Activated naive CD4-positive, alpha-beta T cell treated with anti-CD3 and anti-CD28 coated beads, Interleukin-2, amount 10 ng/mL, durations not matched to agents 7 days and 5 days (primary cell): ENCODE results near the gene ONECUT3.

Source experiments
- CTCF ChIA-PET: fragments of 350-600 bp; sonication (Branson Sonifier 250); formaldehyde crosslinking; loops from one replicate; lab custom pipeline; 2021; ENCODE audit warnings: antibody characterized with exemption; lab: Charles Lee
- DNase-seq: peaks from one replicate; pipeline ENCODE4 v3.0.0-alpha.2; 2020
- H3K27ac Mint-ChIP-seq: one replicate; pipeline ENCODE4 v1.8.0; 2021; ENCODE audit warnings: mild to moderate bottlenecking, moderate library complexity, mixed read lengths
- H3K27me3 Mint-ChIP-seq: one replicate; pipeline ENCODE4 v1.8.0; 2021; ENCODE audit warnings: mild to moderate bottlenecking, mixed read lengths
- H3K36me3 Mint-ChIP-seq: one replicate; pipeline ENCODE4 v1.8.0; 2021; ENCODE audit warnings: mixed read lengths
- H3K4me1 Mint-ChIP-seq: one replicate; pipeline ENCODE4 v1.8.0; 2021; ENCODE audit warnings: mixed read lengths
- H3K4me3 Mint-ChIP-seq: one replicate; pipeline ENCODE4 v1.8.0; 2021; ENCODE audit warnings: mild to moderate bottlenecking, moderate library complexity, mixed read lengths
- H3K9me3 Mint-ChIP-seq: one replicate; pipeline ENCODE4 v1.8.0; 2021; ENCODE audit warnings: mixed read lengths

Gene ONECUT3

DNA sequence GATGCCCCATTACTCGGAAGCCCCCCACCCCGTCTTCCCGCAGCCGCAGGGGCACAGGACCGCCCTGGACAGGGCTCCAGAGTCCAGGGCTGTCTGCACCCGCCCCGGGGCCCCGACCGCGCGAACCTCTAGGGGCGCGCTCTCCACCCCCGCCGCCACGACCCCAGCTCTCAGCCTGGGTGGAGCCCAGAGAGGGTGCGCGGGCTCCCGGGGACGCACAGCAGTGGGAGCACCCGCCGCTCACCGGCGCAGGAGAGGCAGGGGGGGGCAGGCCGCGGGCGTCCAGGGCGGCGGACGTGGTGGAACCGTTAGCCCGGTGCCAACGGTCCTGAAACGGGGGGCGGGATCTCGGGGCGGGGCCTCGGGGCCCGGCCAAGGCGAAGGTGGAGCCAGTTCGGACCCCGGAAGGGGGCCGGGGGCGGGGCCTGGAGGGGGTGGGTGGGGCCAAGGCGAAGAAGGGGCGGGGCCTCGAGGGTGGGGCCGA lies 58.7 kb downstream of the ONECUT3 start, which contains the start of gene ATP8B3:
Gene ATP8B3 (minus strand): TSS at position 335 of the 484 bp plus-strand sequence. CDS start 540 bp downstream, outside the sequence.
- no peak for DNase-seq
- Mint-ChIP-seq H3K9me3 (no peaks in the 10 kb centered on the region), H3K27ac (peak within 1 kb of the TSS; percentile 98), H3K36me3 (peaks cover 7% of the 10 kb centered on the region), H3K27me3 (peaks cover 5% of the 10 kb centered on the region), H3K4me1 (peaks cover 27% of the 10 kb centered on the region), H3K4me3 (peak within 1 kb of the TSS; percentile 91)
- CTCF ChIA-PET = interaction anchor here (0.7 to 1.1 kb wide), 2 partner anchors 30 to 31 kb away, joined by 3 to 4 read pairs; no protein-coding TSS in a partner anchor

DNA sequence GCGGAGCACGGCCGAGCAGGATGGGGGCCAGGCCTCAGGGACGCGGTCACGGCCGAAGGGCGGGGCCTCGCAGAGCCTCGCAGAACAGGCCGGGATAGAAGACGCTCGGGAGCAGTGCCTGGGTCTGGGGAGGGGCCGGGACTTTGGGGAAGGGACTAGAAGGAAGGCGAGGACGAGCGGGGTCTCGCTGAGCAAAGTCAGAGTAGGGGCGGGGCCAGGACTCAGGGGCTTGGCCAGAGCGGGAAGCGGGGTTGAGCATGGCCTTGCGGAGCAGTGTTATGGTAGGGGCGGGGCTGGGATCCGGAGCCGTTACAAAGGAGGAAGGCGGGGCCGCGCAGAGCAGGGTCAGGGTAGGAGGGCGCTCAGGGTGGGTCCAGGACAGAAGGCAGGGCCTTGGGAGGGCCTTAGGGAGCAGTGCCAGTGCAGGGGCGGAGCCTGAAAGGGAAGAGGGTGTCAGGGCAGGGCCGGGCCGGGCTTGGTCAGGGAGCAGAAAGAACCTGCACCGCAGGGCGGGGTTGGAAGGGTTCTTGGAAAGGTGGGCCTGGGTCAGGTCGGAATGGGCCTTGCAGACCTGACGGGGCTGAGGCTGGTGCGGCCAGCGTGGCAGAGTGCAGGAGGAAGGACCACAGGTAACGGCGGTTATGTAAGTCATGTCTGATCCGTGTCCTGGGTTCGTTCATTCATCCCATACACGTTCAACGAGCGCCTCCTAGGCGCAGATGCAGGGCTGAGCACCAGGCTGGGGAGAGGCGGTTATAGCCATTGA lies 59.3 kb downstream of the ONECUT3 start:
- peaks cover 7% of the 10 kb centered on the region for H3K36me3 Mint-ChIP-seq
- CTCF ChIA-PET = no interaction called here
- H3K27me3 Mint-ChIP-seq = peaks cover 5% of the 10 kb centered on the region

DNA sequence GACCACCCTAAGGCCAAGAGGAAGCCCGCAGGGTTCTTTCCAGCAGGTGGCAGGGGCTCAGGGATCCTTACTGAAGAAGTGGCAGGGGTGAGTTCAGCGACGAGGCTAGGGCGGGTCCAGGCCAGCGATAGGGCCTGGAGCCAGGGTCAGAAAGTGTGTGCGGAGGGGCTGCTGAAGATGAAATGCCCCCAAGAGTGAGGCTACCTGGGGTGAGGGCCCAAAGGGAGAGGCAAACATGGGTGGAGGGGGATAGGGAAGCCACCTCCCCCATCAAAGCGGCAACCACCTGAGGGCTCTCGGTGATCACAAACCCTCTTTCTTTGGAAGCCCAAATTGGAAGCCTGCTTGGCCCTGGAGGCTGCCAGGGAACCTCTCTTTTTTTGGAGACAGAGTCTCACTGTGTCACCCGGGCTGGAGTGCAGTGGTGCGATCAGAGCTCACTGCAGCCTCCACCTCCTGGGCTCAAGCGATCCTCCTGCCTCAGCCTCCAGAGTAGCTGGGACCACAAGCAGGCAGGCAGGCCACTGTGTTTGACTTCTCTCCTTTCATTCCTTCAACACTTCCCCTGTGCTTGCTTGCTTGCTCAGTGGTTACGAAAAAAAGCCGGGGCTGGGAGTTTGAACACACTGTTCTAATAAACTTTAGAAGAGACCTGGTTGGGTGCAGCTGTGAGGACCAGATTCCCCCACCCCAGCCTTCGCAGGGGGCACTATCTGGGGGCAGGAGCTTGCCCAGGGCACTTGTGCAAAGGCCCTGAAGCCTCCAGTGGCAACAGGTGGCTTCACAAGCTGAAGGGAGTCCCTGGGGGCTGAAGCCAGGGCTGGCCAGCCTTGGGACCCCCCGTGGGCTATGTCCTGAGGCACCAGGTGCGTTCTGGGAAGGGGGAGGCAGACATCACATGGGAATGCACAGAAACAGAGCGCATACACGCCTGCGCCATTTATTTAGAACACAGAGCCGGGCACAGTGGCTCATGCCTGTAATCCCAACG lies 60.2 kb downstream of the ONECUT3 start:
- Mint-ChIP-seq H3K27ac (peak overlapping the region; percentile 98), H3K36me3 (peaks cover 9% of the 10 kb centered on the region), H3K4me3 (peak overlapping the region; percentile 91), H3K9me3 (no peaks in the 10 kb centered on the region), H3K4me1 (peaks cover 27% of the 10 kb centered on the region), H3K27me3 (peaks cover 5% of the 10 kb centered on the region)
- CTCF ChIA-PET = interaction anchor here (0.6 to 2.7 kb wide), 5 partner anchors 13 to 143 kb away, joined by 3 to 18 read pairs (median 3); no protein-coding TSS in a partner anchor
- DNase-seq = no peak

More for the DNA sequence above, 59.3 kb downstream of the ONECUT3 start:
- Mint-ChIP-seq H3K4me3 (peak overlapping the region; percentile 91), H3K4me1 (peaks cover 27% of the 10 kb centered on the region), H3K9me3 (no peaks in the 10 kb centered on the region), H3K27ac (peak overlapping the region; percentile 98)
- DNase-seq = peak; percentile 99

DNA sequence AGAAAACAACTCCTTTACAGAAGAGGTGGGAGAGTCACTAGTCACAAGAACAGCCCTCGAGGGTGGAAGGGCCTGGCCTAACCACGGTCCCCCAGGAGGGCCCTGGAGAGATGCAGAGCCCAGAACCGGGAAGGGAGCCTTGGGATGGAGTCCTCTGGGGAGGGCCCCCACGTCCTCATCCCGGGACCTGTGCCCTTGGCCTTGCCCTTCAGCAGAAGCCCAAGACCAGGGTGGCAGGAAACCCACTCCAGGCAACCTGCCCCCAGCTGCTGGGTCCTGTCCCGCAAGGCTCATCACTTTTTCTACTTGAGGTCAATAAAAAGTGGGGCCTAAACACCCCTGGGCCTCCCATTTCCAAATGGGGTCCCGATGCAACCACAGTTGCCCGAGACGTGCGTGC lies 61.1 kb downstream of the ONECUT3 start:
- H3K9me3 Mint-ChIP-seq = no peaks in the 10 kb centered on the region
- CTCF ChIA-PET = interaction anchor here (0.6 to 2.7 kb wide), 5 partner anchors 12 to 144 kb away, joined by 3 to 18 read pairs (median 3); no protein-coding TSS in a partner anchor
- no peak overlapping the region for H3K4me3 Mint-ChIP-seq
- DNase-seq = no peak
- H3K36me3 Mint-ChIP-seq = peaks cover 9% of the 10 kb centered on the region
- H3K27ac Mint-ChIP-seq = peak overlapping the region; percentile 79
- peaks cover 27% of the 10 kb centered on the region for H3K4me1 Mint-ChIP-seq
- peaks cover 5% of the 10 kb centered on the region for H3K27me3 Mint-ChIP-seq

DNA sequence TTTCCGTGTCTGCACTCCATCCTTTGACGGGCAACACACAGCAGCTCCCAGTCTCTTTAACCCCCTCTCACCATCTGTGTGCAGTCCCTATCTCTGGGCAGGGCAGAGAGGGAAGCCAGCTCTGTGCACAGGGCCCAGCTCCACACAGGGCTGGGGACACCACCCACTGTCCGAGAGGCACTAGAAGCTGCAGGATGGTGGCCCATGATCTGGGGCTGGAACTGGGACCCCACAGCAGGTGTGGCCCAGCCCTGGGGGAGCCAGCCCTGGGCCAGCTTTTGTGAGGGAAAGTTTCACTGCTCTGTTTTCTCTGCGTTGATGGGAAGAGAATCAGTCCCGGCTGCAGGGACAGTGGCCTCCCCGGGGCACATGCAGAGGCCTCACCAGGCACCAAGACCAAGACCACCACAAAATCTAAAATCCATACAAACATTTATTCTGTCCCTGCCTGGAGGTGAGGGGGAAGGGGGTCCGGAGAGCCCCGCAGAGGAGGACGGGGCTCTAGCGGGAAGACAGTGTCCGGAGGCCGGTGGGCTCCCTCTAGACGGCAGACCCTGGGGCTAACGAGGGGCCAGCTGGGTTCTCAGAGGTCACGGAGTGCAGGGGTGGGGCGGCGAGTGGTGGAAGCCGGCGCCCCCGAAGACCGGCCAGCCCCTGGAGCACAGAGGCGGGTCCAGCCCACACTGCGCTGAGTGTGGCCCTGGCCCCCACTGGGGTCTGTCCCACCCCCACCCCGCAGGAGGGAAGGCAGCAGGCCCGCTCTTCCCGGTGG lies 61.7 kb downstream of the ONECUT3 start:
- Mint-ChIP-seq H3K27me3 (peaks cover 5% of the 10 kb centered on the region), H3K27ac (peak overlapping the region; percentile 24), H3K9me3 (no peaks in the 10 kb centered on the region), H3K4me1 (peaks cover 27% of the 10 kb centered on the region), H3K36me3 (peaks cover 11% of the 10 kb centered on the region), H3K4me3 (no peak overlapping the region)
- DNase-seq = no peak
- CTCF ChIA-PET = interaction anchor here (1.2 to 2.7 kb wide), 2 partner anchors 12 to 143 kb away, joined by 3 to 18 read pairs; no protein-coding TSS in a partner anchor

DNA sequence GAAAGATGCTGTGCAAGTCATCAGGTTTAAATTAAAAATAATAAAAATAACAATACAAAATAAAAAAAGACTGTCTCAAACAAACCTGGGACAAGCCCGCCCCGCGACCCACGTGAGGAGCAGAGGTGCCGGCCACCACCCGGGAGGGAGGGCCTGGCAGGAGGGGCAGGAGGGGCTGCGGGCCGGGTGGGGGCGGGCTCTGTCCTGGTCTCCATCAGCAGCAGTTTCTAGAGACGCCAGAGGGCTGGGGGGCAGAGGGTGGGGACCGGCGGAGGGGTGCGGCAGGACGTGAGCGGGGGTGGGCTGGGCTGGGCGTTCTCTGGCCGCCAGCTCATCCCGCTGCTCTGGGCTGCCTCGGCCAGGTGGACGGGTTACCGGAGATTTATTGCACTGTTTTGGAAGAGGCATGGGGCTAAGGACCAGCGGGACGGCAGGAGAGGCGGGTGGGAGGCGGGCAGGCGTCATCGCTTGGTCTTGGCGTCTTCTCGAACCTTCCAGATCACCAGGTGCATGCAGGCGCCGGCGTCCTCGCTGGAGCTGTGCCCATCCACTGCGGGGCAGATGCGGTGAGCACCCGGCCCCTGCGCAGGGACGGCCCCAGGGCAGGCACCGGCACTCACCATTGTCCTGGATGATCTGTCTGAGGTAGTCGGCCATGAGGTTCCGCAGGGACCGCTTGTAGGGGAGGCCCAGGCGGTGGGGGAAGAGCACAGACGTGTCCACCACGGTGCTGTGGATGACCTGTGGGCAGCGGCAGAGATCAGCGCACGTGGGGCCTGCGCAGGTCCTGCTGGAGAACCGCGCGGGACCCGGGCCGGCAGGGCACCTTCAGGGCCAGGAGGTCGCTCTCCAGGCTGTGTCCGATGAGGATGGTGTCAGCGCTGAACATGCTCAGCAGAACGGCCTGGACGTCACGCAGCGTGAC lies 62.6 kb downstream of the ONECUT3 start:
- no peak for DNase-seq
- CTCF ChIA-PET = interaction anchor here (2.7 kb wide), 1 partner anchor 11 kb away, joined by 18 read pairs; no protein-coding TSS in a partner anchor
- Mint-ChIP-seq H3K27me3 (peaks cover 5% of the 10 kb centered on the region), H3K9me3 (no peaks in the 10 kb centered on the region), H3K4me3 (no peak overlapping the region), H3K36me3 (peaks cover 17% of the 10 kb centered on the region), H3K27ac (no peak overlapping the region), H3K4me1 (peaks cover 24% of the 10 kb centered on the region)

DNA sequence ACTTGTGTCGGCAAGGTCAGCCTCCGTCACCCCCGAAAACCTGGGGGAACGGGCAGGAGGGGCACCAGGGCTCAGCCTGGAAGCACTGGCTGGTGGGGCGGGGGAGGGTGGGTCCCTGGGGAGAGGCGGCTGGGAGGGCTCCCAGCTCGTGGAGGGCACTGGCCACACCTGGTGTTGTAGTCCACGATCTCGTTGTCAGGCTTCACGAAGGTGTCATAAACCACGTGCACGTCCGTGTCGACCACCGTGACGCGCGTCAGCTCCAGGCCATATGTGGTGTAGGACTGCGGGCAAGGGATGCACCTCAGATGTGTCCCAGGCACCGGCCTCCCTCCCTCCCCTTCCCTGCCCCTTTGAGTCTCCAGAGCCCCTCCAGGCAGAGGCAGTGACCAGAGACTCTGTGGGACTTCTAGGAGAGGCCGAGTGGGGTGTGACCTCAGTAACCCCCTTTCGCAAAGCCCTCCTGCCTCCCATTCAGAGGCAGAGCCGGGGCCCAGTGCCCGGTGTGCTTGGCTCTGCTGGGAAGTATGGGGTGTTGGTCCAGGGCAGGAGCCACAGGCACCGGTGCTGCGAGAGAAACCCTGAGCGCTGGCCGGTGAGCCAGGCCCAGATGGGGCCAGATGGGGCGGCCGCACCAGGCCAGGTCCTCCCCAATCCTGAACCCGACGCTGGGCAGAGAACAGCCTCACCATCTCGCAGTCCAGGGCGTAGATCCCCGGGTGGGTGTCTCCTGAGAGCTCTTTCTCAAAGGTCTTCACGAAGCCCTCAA lies 63.4 kb downstream of the ONECUT3 start:
- Mint-ChIP-seq H3K4me3 (no peak overlapping the region), H3K36me3 (peaks cover 19% of the 10 kb centered on the region), H3K9me3 (no peaks in the 10 kb centered on the region), H3K27ac (no peak overlapping the region), H3K27me3 (no peaks in the 10 kb centered on the region), H3K4me1 (peaks cover 17% of the 10 kb centered on the region)
- no peak for DNase-seq
- CTCF ChIA-PET = no interaction called here

DNA sequence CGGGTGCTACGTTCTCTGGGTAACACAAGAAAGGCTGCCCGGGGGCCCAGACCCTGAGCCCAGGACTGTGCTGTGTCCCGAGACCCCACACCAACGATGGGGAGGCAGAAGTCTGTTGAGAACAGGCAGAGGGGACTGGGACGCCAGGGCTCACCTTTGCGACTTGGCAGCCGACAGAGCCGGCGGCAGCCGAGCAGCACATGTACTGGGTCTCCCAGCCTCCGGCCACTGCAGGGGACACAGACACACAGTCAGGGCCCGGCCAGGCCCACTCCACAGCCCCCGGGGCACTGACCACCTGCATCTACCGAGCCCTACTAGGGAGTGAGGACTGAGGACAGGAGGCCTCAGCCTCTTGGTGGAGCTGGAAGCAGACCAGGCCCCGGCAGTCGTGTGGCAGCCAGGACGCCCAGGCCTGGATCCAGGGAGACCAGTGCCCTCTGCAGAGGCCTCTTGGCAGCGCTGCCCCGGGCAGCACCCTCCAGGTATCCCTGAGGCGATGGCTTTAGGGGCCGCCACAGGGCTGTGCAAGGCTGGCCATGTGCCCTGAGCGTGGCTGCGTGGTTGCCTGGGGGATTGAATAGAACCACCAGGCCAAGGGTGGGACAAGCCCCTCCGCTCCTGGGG lies 64.4 kb downstream of the ONECUT3 start:
- CTCF ChIA-PET = interaction anchor here (2.2 kb wide), 1 partner anchor 20 kb away, joined by 10 read pairs; no protein-coding TSS in a partner anchor
- H3K36me3 Mint-ChIP-seq = peaks cover 25% of the 10 kb centered on the region
- H3K27me3 Mint-ChIP-seq = no peaks in the 10 kb centered on the region
- no peak for DNase-seq
- no peak overlapping the region for H3K4me3 Mint-ChIP-seq
- no peaks in the 10 kb centered on the region for H3K9me3 Mint-ChIP-seq
- H3K4me1 Mint-ChIP-seq = peaks cover 12% of the 10 kb centered on the region
- no peak overlapping the region for H3K27ac Mint-ChIP-seq

DNA sequence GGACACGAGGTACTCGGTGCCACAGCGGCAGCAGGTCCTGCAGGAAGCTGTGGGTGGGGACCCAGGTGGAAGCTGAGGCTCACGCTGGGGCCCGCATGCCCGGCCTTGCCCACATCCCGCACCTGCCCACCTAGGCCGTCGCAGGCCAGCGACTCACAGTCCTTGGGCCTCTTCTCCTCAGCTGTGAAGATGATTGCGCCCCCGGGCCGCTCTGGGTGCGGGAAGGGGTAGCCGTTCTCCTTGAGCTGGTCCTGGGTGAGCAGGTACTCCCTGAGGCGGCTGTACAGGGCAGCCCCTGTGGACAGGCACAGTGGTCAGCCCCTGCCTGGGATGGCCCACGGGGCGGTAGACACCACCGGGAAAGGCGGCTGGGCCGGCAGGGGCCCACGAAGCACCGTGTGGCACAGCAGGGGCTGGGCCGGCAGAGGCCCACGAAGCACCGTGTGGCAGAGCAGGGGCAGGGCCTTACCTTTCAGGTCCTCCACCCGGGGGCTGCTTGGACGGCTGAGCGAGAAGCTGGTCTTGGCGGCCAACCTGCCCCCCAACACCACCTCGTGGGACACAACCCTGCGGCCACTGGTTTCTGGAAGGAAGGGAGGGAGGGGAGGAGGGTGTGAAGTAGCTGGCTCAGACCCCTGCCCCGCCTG lies 65.4 kb downstream of the ONECUT3 start:
- CTCF ChIA-PET = interaction anchor here (2.2 kb wide), 1 partner anchor 19 kb away, joined by 10 read pairs; no protein-coding TSS in a partner anchor
- Mint-ChIP-seq H3K4me1 (peaks cover 5% of the 10 kb centered on the region), H3K27ac (no peak overlapping the region), H3K36me3 (peaks cover 25% of the 10 kb centered on the region), H3K4me3 (no peak overlapping the region), H3K27me3 (no peaks in the 10 kb centered on the region), H3K9me3 (no peaks in the 10 kb centered on the region)
- no peak for DNase-seq

DNA sequence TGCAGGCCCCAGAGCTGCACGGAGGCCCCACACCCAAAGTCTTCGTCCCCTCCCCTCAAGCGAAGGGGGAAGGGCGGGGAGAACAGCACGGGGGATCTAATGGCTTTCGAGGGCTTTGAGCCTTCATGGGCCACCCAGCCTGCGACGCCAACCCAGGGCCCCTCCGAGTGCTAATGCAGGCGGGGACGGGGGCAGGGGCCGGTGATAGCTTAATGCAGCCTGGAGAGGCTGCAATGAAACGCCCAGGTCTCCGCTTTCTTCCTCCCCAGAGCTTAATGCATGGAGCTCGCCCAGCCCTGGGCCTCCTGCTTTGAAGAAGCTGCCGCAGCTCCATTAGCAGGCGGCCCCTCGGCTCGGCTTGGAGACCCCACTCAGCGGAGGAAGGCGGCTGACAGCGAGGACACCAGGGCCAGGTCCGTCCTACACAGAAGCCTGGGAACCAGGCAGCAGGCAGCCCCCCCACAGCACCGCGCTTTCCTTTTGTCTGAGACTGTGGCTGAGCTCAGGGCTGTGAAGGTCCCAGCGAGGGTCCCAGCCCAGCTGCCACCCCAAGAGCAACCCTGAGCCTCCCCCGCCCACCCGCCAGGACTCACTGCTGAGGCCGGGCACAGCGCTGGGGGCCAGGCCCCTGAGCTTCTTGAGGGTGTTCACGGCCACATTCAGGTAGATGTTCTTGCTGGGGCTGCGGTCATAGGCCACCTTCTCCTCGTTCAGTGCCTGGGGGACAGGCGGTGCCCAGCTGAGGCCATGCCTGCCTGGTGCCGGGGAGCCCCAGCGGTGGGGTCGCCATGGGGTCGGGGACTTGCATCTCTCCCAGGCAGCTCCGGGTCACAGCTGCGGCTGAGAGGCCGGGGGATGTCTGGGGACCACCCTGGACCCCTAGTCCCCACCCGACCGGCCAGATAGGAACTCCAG lies 66.3 kb downstream of the ONECUT3 start:
- DNase-seq = no peak
- Mint-ChIP-seq H3K9me3 (no peaks in the 10 kb centered on the region), H3K27me3 (no peaks in the 10 kb centered on the region), H3K36me3 (peaks cover 33% of the 10 kb centered on the region), H3K27ac (no peak overlapping the region), H3K4me1 (no peaks in the 10 kb centered on the region), H3K4me3 (no peak overlapping the region)
- CTCF ChIA-PET = interaction anchor here (0.6 to 2.2 kb wide), 2 partner anchors 9 to 18 kb away, joined by 3 to 10 read pairs; no protein-coding TSS in a partner anchor
